AG09319 (cell line): ENCODE results near the gene DYRK1B.

Source experiments
- DNase-seq: peaks from one replicate; pipeline ENCODE4 v3.0.0-alpha.2; 2010; ENCODE audit warnings: low read depth; ENCODE audit errors: extremely low read depth
- TF ChIP-seq, protein P1 (sequence below): IDR thresholded peaks from 2 replicates; pipeline ENCODE4 v1.5.1; 2011; ENCODE audit warnings: low read depth, mild to moderate bottlenecking, inconsistent platforms, low read length, moderate library complexity

Gene DYRK1B

DNA sequence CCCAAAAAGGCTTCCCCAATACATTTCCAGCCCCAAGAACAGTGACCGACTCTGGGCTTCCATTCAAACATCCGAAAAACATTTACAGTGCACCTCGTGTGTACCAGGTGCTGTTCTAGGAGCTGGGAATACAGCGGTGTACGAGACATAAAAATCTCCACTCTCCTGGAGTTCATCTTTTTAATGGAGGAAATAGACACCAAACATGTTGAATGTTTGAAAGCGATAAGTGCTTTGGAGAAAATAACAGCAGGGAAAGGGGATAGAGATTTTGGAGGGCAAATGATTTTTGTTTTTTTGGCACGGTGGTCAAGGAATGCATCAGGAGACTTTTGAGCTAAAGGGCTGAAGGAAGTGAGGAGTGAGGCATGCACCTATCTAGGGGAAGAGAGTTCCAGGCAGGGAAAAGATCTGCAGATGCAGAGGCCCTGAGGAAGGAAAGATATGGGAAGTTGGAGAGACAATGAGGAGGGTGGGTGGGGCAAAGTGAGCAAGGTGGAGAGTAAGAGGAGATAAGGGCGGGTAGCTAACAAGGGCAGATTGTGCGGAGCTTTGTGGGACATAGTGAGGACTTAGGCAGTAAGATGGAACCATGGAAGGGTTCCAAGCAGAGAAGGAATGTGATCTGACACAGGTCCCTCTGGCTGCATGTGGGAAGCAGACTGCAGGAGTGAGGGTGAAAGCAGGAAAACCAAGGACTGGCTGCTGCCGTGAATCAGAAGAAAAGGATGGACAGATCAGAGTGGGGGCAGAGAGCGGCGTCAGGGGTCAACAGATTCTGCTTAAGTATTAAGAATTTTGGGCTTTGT lies 12.9 kb upstream of the DYRK1B start:
- DNase-seq = no peak
- TF ChIP-seq, protein P1, sequence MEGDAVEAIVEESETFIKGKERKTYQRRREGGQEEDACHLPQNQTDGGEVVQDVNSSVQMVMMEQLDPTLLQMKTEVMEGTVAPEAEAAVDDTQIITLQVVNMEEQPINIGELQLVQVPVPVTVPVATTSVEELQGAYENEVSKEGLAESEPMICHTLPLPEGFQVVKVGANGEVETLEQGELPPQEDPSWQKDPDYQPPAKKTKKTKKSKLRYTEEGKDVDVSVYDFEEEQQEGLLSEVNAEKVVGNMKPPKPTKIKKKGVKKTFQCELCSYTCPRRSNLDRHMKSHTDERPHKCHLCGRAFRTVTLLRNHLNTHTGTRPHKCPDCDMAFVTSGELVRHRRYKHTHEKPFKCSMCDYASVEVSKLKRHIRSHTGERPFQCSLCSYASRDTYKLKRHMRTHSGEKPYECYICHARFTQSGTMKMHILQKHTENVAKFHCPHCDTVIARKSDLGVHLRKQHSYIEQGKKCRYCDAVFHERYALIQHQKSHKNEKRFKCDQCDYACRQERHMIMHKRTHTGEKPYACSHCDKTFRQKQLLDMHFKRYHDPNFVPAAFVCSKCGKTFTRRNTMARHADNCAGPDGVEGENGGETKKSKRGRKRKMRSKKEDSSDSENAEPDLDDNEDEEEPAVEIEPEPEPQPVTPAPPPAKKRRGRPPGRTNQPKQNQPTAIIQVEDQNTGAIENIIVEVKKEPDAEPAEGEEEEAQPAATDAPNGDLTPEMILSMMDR = no peak

DNA sequence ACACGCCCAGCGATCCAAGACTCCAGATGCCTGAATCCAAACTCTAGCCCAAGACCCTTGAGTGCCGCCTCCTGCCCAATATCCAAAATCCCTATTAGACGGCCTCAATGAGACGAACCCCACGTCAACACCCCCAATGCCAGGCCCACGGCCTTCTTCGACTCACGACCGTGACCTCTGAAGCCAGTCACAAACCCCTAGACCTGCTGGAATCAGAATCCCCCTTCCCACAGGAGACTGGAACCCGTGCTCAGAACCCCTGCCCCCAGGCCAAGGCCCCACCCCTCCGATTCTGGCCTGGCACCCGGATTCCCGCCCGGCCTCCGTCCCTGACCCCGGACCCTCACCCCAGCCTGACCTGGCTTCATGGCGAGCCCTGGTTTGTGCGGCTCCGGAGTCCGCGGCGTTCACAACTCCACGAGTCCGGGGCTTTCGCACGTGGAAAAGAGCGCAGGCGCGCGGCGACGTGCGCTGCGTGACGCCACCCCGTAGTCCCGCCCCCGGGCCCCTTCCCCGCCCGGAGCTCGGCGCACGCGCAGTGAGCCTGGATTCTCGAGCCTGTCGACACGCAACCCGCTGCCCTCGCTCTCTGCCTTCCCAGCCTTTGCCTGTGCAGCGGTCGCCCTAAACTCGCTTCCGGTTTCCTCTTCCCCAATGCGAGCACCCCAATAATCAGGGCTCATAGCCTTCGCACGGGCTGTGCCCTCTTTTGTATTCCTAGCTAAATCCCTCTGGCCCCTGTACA lies 12.1 kb upstream of the DYRK1B start, which contains the start of gene FBL:
Gene FBL (minus strand): TSS at position 447 of the 745 bp plus-strand sequence. CDS start 79 bp downstream, at position 368.
- DNase-seq = peak; percentile 74
- TF ChIP-seq, protein P1 = no peak

DNA sequence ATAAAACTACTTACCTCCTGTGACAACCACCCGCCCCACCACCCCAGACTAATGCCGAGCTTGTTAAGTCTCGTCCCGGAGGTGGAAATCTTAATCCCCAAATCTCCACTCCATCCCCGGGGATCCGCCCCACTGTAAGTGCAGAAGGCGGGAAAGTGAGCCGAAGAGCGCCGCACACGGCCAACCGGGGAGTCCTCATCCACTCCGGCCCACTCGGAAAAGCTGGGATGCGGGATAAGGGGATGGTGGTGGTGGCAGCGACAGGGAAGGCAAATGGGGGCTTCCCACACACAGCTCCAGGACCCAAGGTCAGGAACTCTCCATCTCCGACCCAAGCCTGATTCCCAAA lies 11.6 kb upstream of the DYRK1B start:
- peak; percentile 5 for DNase-seq

DNA sequence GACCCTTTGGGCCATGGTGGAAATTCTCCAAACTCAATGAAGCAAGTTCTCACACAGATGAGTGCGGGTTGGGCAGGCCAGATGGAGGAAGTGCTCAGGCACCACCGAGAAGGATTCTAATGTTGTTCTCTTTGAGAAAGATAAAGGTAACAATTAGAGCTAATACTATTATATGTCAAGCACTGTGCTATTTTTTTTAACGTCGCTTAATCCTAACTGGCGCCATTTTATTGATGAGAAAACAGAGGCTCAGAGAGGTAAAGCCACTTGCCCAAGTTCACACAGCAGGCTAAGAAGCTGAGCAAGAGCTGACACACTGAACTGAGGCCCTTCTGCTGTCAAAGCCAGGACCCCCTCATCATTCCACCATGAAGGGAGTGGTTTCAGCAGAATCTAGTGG lies 11.2 kb upstream of the DYRK1B start:
- TF ChIP-seq, protein P1 = no peak
- no peak for DNase-seq

More for the DNA sequence above, 11.6 kb upstream of the DYRK1B start:
- TF ChIP-seq, protein P1 = peak; percentile 33

DNA sequence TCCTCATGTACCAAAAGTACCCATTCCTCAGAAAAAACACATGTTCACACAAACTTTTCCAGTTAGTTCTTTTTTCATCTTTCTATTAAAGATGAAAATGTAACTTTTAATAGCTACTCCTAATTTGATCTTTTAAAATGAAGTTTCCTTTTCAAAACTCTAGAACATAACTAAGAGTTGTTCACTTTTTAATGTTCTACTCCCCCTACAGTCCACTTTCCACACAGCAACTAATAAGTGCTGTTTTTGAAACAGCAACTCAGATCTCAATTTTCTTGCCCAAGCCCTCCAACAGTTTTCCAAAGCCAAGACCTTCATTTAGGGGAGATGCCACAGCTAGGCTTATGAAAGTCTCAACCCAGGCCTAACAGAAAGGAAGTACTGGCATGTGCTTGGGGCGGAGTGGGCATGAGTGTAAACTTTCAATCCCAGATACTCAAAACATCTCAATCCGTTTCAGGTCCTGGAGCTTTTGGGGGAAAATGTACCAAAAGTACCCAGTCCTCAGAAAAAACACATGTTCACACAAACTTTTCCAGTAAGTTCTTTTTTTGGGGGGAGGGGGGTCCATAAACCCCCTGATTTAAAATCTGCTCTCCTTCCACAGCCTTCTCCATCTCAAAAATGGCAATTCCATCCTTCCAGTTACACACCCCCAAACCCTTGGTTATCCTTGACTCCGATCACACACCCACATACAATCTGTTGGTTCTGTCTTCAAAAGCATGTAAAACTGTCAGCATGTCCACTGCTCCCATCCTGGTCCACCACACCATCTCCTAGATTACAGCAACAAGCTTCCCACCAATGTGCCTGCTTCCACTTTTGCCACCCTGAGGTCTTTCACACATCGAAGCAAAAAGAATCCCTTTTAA lies 10.2 kb upstream of the DYRK1B start:
- DNase-seq = peak; percentile 18
- TF ChIP-seq, protein P1 = peak; percentile 75

GRCh38 chr19:39842693-39843435 lies 8.9 kb upstream of the DYRK1B start:
- DNase-seq = no peak
- TF ChIP-seq, protein P1 = no peak
